Skeletal muscle tissue (tissue), 4 donors: ENCODE results near the gene JOSD2. TPM values are rescaled to one million over a fixed set of nuclear protein-coding genes. Genes with fewer than 3 reads are reported as not detected.
A peak's percentile ranks its signal among the peaks of the same experiment; 100 is the strongest.

Experiments
- H3K27ac ChIP-seq: one replicate; pipeline ENCODE4 v1.7.0; 2013; ENCODE audit warnings: mild to moderate bottlenecking, low read depth, low read length, inconsistent platforms
- H3K27me3 ChIP-seq, 3 donors: one replicate each; pipeline ENCODE4 v1.7.0; 2013; ENCODE audit warnings: low read length in 3 of 3; ENCODE audit not compliant: control insufficient read depth in 3 of 3, insufficient read depth in 3 of 3
- H3K36me3 ChIP-seq, 3 donors: one replicate each; pipeline ENCODE4 v1.7.0; 2013; ENCODE audit warnings: low read length in 3 of 3; ENCODE audit not compliant: control insufficient read depth in 3 of 3, insufficient read depth in 3 of 3
- H3K4me1 ChIP-seq, 3 donors: one replicate each; pipeline ENCODE4 v1.7.0; 2013; ENCODE audit warnings: low read length in 3 of 3, mild to moderate bottlenecking in 3 of 3; ENCODE audit not compliant: control insufficient read depth in 3 of 3, insufficient read depth in 3 of 3
- H3K4me3 ChIP-seq, 3 donors: one replicate each; pipeline ENCODE4 v1.7.0; 2013; ENCODE audit warnings: low read length in 3 of 3
- H3K9ac ChIP-seq, 3 donors: one replicate each; pipeline ENCODE4 v1.7.0; 2013; ENCODE audit warnings: low read length in 3 of 3, mild to moderate bottlenecking in 3 of 3, moderate library complexity in 2 of 3, low read depth in 1 of 3
- H3K9me3 ChIP-seq, 3 donors: one replicate each; pipeline ENCODE4 v1.7.0; 2013; ENCODE audit warnings: low read length in 3 of 3; ENCODE audit not compliant: control insufficient read depth in 3 of 3
- total RNA-seq: library from RNA; depleted of rRNA; stranded (reverse); fragments of >200 nt; gene quantifications from one replicate; pipeline ENCODE4 v1.2.3, GENCODE V29; 2014
- donor health status: Osteomylitis.

Gene JOSD2
- total RNA-seq, 1 donor from 2014 or later: 13.0 TPM

- Histone ChIP-seq H3K4me3 (no peak overlapping the region), H3K9ac (no peak overlapping the region), H3K36me3 (no peaks in the 10 kb centered on the region), H3K27ac (no peak overlapping the region), H3K4me1 (peaks cover 6 to 11% (median 7%) of the 10 kb centered on the region in 3 donors), H3K27me3 (peaks cover 0 to 6% (median 0%) of the 10 kb centered on the region in 3 donors), H3K9me3 (no peaks in the 10 kb centered on the region)
These were observed 4.2 kb upstream of the JOSD2 start for GRCh38 chr19:50515168-50515561.

DNA sequence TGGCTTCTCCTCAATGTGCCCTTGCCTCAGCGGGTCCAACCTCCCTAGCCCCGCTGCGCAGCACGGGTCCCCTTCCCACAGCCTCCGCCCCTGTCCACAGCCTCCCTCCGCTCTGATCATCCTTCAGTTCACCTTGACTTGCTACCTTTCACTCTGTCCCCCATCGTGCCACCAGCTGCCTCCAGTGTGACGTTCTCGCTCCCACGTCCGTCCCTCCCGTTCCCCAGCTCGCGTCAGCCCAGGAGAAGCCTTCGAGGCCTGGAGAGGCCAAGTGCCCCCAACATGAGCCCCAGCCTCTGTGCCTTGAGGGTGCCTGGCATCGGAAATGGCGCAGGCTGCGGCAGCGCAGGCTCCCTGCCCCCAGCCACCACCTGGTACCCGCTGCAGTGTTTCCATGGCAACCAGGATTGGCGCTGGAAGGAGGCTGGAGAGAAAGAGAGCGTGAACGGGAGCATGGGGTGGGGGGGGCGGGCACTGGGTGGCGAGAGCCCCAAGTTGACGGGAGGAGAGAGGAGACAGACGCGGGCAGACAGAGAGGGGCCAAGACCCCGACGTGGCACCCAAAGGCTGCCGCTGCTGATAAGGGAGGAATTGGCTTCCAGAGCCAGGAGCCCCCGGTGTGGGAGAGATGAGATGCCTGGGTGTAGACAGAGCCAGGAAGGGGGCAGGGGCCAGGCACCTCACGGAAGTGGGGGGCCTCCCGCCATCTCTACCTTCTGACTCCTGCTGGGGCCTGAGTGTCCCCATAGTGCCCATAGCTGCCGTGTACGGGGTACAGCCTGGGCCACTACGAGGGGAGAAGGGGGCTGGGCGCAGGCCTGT is 3.6 kb upstream of the JOSD2 start:
- H3K9me3 ChIP-seq: no peaks in the 10 kb centered on the region
- no peak overlapping the region for H3K9ac ChIP-seq
- no peaks in the 10 kb centered on the region for H3K36me3 ChIP-seq
- peaks cover 9 to 14% (median 10%) of the 10 kb centered on the region in 3 donors for H3K4me1 ChIP-seq
- H3K4me3 ChIP-seq: no peak overlapping the region
- no peak overlapping the region for H3K27ac ChIP-seq
- peaks cover 0 to 6% (median 0%) of the 10 kb centered on the region in 3 donors for H3K27me3 ChIP-seq

DNA sequence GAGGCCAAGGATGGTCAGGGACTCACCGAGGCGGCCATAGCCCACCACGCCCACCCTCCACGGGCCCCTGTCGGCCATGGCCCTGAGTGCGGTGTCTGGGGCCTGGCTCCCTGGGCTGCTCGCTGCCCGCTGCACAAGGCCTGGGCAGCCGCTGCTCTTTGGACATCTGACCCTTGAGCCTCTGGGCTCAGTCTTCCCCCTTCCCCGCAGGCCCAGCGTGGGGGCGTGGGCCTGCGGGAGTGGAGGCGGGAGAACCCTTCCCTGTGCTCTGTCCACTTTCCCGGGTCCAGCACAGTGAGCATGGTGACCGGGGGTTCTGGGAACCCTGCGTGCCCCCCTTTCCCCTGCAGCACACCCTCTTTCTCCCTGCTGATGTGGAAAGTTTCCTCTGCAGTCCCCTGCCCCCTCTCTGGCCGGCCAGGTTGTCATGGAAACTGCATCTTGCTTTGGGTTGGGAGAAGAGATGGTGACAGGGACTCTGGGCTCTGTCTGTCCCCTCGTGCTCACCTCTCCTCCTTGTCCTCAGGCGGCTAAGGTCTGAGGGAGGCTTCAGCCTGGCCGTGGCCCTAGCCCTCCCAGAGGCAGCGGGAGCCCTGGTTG is 2.9 kb upstream of the JOSD2 start, which contains the start of gene ASPDH:
TSS of gene ASPDH (minus strand) at position 168 of the 600 bp plus-strand sequence. CDS start at position 78, 90 bp downstream.
- Histone ChIP-seq H3K4me3 (no peak within 1 kb of the TSS), H3K27ac (no peak within 1 kb of the TSS), H3K36me3 (no peaks in the 10 kb centered on the region), H3K4me1 (peaks cover 9 to 16% (median 10%) of the 10 kb centered on the region in 3 donors), H3K9me3 (no peaks in the 10 kb centered on the region), H3K9ac (peak within 1 kb of the TSS in 1 of 3 donors; percentile 16), H3K27me3 (peaks cover 0 to 5% (median 0%) of the 10 kb centered on the region in 3 donors)

DNA sequence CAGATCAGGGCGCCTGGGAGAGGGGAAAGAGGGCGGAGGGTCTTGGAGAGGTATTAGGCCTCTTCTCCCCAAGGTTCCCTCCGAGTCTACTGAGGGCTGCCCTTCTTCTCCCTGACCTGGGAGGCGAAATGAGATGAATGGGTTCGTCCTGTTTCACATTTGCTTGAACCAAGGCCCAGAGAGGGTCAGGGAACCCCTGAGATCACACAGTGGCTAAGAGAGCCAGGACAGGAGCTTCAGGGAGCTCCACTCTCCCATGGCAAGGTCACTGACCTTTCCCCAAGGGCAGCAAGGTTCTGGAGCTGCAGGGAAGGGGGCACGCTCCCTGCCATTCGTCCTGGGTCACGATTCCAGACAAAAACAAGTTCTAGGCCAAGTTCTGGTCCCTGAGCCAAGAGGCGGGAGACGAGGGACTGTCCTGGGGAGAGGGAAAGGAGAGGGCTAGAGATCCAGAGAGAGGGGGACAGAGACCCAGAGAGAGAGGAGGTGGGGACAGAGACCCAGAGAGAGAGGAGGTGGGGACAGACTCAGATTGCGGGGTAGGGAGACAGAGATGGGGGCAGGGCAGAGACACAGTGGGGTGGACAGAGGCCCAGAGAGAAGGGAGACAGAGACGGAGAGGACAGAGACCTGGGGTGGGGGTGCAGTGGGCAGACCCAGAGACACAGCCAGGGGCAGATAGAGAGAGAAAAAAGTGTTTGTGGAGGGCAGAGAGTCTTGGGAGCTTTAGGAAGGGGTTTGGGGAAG is 2.2 kb upstream of the JOSD2 start:
- H3K27ac ChIP-seq: no peak overlapping the region
- no peaks in the 10 kb centered on the region for H3K27me3 ChIP-seq
- peak overlapping the region in 1 of 3 donors; percentile 16 for H3K9ac ChIP-seq
- no peaks in the 10 kb centered on the region for H3K9me3 ChIP-seq
- peaks cover 9 to 16% (median 12%) of the 10 kb centered on the region in 3 donors for H3K4me1 ChIP-seq
- H3K36me3 ChIP-seq: no peaks in the 10 kb centered on the region
- no peak overlapping the region for H3K4me3 ChIP-seq

- no peaks in the 10 kb centered on the region for H3K9me3 ChIP-seq
- peak overlapping the region; percentile 80 for H3K27ac ChIP-seq
- no peaks in the 10 kb centered on the region for H3K27me3 ChIP-seq
- no peaks in the 10 kb centered on the region for H3K36me3 ChIP-seq
- H3K4me3 ChIP-seq: no peak overlapping the region
- peaks cover 9 to 16% (median 14%) of the 10 kb centered on the region in 3 donors for H3K4me1 ChIP-seq
- H3K9ac ChIP-seq: no peak overlapping the region
These were observed 1.4 kb upstream of the JOSD2 start for GRCh38 chr19:50512112-50512998.

DNA sequence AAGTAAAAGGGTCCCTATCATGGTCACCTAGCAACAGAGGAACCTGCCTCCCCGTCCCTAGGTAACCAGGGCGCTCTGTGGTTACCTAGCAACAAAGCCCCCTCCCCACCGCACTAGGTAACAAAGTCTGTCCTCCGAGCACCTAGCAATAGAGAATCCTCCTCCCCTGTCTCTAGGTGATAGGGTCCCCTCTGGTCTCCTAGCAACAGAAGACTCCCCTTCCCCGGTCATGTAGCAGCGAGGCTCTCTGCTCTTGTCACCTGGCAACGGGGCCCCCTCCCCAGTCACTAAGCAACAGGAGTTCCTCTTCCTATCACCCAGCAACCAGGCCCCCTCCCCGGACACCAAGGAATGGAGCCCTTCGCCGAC is 307 bp downstream of the JOSD2 start:
- Histone ChIP-seq H3K4me3 (peak overlapping the region; percentile 85 to 92 (median 86)), H3K4me1 (peaks cover 9 to 16% (median 14%) of the 10 kb centered on the region in 3 donors)

DNA sequence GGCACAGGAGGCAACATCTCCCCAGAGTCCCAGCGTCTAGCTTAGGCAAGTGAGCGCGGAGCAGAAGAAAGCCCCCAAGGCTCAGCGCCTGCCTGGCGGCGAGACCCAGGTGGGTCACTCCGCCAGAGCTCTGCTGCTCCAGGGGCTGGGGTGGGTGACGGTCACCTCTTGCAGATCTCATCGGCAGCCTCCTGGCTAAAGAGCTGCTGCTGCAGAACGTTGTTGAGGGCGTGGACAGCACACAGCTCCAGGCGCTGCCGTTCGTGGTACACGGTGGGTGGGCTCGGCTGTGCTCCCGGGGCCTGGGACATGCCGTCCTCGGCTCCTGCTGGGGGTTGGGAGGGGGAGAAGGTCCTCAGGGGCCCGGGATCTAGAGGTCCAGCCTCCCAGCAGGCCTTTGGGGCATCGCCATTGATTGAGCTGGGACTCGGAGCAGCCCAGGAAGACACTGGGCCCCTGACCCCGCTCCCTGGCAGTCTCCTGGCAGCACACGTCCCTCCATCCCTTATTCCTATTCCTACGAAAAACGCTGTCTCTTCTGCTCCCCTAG is 795 bp downstream of the JOSD2 start:
- no peaks in the 10 kb centered on the region for H3K27me3 ChIP-seq
- H3K9ac ChIP-seq: peak overlapping the region; percentile 89 to 91 (median 90)
- H3K36me3 ChIP-seq: peaks cover 0 to 1% (median 0%) of the 10 kb centered on the region in 3 donors
- peaks cover 9 to 16% (median 14%) of the 10 kb centered on the region in 3 donors for H3K4me1 ChIP-seq
- peak overlapping the region; percentile 77 for H3K27ac ChIP-seq
- no peaks in the 10 kb centered on the region for H3K9me3 ChIP-seq
- peak overlapping the region; percentile 85 to 92 (median 86) for H3K4me3 ChIP-seq

More for the DNA sequence above, 307 bp downstream of the JOSD2 start:
- Histone ChIP-seq H3K27me3 (no peaks in the 10 kb centered on the region), H3K9me3 (no peaks in the 10 kb centered on the region), H3K36me3 (peaks cover 0 to 1% (median 0%) of the 10 kb centered on the region in 3 donors), H3K9ac (peak overlapping the region; percentile 89 to 91 (median 90)), H3K27ac (peak overlapping the region; percentile 77)

GRCh38 chr19:50509366-50509765 is 1.6 kb downstream of the JOSD2 start:
- H3K4me3 ChIP-seq: no peak overlapping the region
- H3K9ac ChIP-seq: no peak overlapping the region
- peaks cover 9 to 16% (median 14%) of the 10 kb centered on the region in 3 donors for H3K4me1 ChIP-seq
- no peak overlapping the region for H3K27ac ChIP-seq
- peaks cover 0 to 1% (median 0%) of the 10 kb centered on the region in 3 donors for H3K36me3 ChIP-seq
- H3K9me3 ChIP-seq: no peaks in the 10 kb centered on the region
- no peaks in the 10 kb centered on the region for H3K27me3 ChIP-seq

DNA sequence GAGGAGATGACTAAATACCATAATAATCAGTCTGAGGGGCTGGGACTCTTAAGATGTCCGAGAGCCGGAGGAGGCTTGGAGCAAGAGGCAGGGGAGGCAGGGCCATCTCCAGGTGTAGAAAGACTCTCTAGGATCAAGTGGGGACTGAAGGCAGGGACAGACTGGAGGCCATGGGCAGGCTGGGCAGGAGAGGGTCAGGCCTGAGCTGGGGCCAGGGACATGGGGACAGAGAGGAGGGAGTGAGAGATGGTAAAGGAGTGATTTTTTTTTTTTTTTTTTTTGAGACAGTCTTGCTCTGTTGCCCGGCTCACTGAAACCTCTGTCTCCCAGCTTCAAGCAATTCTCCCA is 2.2 kb downstream of the JOSD2 start:
- H3K36me3 ChIP-seq: peaks cover 0 to 1% (median 0%) of the 10 kb centered on the region in 3 donors
- H3K27ac ChIP-seq: no peak overlapping the region
- H3K4me1 ChIP-seq: peaks cover 9 to 16% (median 14%) of the 10 kb centered on the region in 3 donors
- H3K9me3 ChIP-seq: no peaks in the 10 kb centered on the region
- H3K9ac ChIP-seq: no peak overlapping the region
- no peak overlapping the region for H3K4me3 ChIP-seq
- no peaks in the 10 kb centered on the region for H3K27me3 ChIP-seq
